HG02840 (cell line): ENCODE data around the gene NFATC2.

Experiments used
- ATAC-seq: cut with Tn5 transposase; IDR thresholded peaks from one replicate; pipeline ENCODE4 v1.9.1; 2021; ENCODE audit warnings: mild to moderate bottlenecking, moderate library complexity, moderate number of reproducible peaks; ENCODE audit not compliant: unreplicated experiment, low FRiP score

The NFATC2 gene

DNA sequence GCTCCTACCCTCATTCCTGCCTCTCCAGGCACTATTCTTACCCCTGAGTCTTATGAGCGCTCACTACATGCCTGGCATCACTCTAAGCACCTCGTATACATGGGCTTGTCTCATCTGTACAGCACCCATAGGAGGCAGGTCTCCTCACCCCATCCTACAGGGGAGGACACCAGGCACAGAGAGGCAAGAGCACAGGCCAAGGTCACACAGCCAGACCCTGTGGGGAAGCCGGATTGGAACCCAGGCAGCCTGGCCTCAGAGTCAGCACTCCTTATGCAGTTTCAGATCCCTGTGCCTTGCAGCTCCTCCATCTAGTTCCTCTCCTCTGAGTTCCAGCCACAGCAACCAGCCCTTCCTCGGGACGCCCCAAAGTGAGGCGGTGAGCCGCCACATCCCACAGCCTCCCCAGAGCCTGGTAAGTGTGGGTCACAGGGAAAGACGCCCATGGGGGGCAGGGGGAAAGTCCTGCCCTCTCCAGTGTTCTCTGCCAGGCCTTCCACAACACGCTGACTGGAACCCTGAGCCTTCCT, 103.3 kb downstream of the NFATC2 start:
- no peak for ATAC-seq

DNA sequence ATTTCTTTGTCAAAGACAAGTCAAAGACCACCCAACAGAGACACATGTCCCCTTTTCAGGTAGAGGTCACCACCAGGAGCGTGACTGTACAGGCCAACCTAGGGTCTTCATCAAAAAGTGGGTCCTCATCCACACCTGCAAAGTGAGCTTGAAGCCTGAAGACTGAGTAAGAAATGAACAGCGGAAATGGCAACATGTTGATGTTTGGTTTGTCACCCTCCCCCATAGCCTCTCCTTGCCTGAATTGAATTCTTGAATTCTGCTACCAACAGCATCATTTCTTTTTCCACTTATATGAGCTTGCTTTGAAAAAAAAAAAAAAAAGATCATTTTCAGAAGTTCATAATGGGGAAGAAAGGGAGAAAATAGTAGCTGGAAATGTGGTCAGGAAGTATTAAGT, 104.4 kb downstream of the NFATC2 start:
- ATAC-seq, result no peak

DNA sequence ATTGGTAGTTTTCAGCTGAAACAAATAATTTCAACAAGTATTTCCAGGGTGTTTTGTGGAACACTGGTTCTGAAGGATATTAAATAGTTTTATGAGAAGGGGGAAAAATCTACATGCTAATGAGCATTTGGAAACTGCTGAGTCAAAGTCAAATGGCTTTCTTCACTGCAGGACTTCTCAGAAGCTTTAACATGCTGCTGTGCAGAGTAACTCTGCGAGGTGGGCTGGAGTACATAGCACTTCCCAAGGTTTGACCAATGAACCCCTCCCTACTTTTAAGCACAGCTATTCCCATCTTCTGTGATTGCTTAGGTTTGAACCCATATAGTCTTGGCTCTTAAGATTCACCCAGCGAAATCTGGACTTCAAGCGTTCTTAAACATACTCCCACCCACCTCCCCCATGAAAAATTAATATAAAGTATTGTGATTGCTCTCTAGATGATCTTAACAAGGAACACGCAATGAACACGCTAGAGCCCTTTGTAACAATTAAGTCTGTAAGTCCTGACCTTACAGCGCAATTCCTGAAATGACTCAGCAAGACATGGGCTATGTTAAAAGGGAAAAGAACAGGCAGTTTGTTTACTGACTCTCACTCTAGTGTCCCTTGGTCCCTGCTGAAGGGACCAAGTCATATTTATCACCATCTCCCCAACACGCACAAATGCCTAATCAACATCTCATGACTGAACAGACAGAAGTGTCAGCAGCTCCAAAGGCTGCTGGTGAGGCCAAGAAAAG, 105.2 kb downstream of the NFATC2 start:
- ATAC-seq, result no peak

DNA sequence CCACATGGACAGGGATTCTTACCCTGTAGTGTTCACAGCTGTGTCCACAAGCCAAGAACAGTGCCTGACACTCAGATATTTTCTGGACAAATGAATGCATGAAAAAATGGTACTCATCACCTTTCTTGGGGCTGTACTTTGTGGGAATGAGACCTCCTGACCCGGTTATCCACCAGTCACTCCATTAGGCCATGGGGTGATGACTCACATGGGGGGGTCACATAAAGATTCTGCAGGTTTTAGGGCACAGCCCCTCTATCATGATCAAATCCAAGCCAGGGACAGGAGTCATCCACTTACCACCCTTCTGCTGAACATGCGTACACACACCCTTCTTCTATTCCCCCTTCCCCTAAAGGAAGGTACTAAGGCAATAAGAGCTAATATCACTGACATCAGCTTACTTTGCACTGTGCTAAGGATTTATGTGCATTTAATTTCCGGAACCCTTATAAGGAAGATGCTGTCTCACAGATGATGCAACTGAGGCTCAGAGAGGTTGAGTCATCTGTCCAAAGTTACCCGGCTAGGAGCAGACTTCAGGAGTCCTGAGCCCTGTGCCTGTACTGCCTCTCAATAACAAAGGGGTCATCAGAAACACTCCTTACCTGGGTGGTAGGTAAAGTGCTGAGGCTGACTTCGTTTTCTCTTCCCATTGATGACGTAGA, 107.8 kb downstream of the NFATC2 start:
- ATAC-seq, result no peak

DNA sequence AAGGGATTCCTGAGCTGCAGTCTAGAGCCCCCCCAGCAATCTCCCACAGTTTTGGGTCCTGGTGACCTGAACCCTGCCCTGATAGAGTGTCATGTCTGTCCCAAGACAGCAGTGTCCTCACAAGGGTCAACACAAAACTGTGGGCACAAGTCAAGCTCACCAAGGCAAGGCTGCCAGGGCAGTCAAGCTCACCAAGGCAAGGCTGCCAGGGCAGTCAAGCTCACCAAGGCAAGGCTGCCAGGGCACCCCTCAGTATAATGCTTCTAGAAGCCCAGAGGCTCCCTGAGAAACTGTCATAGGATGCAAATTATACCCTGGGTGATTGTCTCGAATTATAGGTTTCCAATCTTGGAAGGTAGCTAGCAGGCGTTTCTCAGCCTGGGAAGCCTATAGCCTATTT, 108.5 kb downstream of the NFATC2 start:
- no peak for ATAC-seq

DNA sequence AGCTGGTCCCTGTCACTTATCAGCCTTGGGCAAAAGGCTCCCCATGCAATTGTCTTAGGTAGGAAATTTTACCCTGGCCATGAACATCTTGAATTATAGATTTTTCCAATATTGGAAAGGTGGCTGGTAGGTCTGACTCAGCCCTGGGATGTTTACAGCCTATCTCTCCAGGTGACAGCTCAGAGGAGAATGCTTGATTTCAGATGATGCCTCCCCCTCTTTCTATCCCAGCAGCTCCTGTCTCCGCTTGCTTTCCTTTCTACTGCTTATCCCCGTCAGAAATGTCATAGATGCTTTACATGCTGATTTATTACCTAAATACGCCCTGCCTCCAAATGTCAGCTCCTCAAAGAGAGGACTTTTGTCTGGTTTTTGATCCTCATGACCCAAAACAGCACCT, 109.6 kb downstream of the NFATC2 start:
- ATAC-seq, result no peak

DNA sequence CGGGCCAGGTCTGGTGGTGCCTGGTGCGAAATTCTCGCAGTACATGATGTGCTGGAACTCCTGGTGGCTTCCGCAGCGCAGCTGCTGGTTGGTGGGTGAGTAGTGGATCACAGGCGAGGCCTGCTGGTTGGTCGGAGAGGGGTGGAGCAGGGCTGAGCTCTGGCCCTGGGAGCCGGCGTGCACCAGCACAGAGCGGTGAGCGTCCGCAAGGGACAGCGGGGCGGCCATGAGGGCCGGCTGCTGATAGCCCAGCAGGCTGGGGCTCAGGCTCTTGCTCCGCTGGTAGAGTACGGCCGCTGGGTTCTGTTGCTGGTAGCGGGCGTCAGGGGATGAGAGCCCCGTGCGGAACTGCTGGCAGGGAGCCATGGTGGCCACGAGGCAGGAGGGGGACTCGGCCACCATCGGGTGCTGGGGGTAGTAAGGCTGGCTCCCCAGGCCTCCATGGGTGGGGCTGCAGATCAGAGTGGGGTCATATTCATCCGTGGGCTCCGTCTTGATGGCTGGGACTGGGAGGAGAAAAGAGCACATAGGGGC, 110.2 kb downstream of the NFATC2 start:
- no peak for ATAC-seq

DNA sequence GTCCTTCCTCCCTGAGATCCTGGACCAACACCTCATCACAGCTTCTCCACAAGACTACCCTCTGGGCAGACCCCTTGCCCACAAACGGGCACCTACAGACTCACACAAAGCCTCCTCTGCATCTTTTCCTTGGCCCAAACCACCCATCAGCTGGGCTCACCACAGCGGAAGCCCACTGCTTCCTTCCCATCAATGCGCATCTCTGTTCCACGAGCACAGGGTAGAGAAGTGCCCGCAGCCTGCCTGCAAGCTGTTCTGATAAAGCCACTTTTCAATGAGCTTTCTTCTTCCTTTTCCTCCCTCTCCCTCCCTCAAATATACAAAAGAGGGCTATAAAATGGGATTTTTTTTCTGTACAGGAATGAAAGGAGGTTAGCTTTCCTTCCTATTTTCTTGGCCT, 111.2 kb downstream of the NFATC2 start:
- ATAC-seq, result no peak

DNA sequence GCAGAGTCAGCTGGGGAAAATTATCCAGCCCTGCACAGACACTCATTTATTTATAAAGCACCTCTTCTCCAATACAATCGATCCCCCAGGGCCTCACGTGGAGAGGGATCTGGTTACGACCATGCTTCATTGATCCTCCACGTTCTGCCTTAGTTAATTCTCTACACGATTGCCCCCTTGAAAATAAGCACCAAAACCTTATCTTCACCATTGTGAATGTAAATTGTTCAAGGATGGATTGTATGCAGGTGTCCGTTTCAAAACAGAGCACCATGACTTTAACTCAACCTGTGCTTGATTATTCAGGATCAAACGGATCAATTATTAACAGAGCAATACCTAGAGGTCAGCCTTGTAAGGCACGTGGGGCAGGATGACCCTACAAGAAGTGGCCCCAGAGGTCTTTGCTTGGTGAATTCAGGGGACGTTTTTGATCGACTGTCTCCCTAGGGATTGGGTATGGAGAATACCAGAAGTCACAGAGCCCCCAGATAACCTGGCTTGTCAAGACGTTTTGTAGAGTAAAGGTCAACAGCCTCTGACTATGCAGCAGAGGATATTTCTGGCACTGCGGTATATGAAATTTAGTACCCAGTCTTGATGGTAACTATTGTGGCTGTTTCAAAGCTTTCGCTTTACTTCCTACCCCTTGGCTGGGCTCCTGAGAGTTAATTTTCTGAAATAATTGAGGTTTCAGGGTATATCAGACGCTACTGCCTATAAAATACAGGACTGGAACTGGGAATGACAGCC, 112.1 kb downstream of the NFATC2 start:
- no peak for ATAC-seq

DNA sequence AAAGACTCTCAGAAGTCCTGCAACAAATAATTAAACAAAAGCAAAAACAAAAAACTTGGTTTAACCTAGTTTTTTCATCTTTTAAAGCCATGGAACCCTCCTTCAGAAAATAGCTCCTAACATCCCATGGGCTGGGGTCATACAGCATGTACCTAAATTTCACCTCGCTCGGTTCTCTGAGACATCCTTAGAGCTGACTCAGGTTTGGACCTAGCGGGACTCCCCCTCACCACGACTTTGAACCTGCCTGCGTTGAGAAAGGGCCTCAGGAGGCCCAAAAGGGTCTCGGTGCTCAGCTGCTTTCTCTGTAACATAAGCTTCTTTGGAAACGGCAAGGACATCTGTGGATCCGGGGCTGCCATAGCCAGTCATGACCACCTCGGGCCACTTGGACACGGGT, 112.8 kb downstream of the NFATC2 start:
- no peak for ATAC-seq

DNA sequence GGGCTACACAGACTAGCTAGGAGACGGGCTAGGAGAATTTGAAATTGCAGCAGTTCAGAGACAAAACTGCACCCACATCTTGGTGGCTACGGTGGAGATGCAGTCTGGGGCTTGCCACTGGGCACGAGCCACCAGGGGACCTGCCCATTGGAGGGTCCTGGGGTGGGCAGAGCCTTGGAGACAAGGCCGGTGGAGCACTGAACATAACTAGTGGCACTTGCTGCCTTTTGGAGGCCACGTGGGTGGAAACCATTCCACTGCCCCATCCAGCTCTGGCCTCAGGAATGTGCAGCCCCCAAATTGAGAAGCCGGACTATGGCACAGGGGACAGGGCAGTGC, 113.4 kb downstream of the NFATC2 start:
- no peak for ATAC-seq

DNA sequence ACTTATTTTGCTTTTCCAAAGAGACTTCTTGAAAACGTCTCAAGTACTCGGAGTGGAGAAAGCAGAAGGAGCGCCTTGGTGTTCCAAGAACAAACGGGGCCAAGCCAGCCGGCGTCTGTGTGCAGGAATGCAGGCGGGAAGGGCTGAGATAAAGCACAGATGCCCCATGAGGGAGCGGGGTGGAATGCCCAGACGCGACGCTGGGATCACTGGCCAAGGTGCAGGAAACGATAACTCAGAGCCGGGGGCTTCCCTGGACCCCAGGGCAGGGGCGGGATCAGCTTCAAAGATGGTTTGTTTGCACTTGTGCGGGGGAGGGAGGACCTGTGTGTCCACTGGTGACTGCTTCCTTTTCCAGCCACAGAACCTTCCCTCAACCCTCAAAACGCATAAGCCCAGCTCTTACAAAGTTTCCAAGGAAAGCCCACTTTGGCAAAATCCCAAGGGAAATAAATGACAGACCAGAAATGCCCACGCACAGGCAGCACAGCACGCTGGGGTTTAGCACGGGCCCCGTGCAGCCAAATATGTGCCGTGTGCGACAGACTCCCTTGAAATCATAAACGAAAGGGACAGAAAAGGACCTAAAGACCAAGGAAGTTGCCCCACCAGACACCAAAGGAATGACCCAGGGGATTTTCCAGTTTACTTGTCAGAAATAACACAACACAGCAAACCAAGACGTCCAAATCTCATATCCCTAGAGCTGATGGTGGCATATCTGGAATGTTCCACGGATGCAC, 113.9 kb downstream of the NFATC2 start:
- no peak for ATAC-seq

DNA sequence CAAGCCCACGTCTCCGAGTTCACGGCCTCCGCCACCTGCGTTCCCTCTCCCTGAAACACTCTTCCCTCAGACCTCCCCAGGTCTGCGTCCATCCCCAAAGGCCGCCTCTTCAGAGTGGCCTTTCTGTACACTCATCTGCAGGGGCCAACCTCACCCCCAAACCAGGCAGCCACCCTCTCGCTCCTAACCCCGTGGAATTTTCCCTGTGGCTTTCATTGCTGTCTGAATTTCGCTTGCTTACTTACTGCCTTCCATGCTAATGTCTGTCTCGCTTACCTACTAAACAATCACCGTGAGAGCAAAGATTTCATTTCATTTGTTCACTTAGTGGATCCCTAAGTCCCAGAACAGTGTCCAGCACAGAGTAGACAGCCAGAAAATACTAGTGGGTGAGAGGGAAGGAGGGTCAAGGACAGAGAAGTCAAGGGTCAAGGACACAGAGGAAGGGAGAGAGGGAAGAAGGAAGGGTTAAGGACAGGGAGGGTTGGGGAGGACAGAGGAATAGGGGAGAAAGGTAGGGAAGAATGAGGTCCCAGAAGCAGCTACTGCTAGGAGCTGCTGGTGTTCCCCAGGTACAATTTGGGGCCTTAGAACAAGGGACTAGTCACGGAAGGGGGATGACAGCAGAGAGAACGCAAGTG, 114.7 kb downstream of the NFATC2 start:
- no peak for ATAC-seq

DNA sequence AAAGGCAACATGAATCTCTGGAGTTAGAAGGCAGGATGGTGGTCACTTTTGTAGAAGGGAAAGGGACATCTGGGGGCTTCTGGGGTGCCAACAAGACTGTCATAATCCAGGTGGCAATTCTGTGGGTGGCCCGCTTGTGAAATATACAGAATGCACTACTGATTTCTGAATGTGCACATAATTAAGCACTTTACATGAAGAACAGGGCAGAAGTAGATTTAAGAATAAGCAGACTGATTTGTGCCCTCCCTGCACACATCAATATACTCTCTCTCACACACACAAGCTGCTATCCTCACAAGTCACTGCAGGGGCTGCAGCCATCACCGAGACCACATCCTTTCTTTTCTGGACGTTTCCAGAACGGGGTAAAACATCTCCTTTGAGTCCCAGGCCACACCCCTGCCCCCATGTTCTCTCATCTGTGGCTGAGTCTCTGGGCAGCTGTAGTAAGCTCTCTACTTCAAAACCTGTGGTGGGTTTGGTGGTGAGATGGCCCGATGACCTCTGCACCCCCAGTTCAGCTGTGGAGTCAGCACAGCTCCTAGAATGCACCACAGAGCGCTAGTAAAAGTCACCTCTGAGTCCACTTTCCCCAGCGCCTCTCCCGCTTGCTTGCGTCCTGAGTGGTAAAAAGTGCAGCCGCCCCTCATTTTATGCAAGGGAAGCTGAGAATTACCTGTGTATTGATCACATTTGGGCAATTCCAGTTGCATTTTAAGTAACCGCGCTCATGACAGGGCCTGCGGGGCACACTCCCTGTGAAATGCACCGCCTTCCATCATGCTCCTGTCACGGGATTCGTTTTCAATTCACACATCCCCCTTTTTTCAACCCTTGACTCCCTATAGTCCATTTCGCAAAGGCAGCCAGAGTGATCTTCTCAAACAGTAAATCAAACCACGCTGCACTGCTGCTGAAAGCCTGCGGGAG, 115.5 kb downstream of the NFATC2 start:
- no peak for ATAC-seq

DNA sequence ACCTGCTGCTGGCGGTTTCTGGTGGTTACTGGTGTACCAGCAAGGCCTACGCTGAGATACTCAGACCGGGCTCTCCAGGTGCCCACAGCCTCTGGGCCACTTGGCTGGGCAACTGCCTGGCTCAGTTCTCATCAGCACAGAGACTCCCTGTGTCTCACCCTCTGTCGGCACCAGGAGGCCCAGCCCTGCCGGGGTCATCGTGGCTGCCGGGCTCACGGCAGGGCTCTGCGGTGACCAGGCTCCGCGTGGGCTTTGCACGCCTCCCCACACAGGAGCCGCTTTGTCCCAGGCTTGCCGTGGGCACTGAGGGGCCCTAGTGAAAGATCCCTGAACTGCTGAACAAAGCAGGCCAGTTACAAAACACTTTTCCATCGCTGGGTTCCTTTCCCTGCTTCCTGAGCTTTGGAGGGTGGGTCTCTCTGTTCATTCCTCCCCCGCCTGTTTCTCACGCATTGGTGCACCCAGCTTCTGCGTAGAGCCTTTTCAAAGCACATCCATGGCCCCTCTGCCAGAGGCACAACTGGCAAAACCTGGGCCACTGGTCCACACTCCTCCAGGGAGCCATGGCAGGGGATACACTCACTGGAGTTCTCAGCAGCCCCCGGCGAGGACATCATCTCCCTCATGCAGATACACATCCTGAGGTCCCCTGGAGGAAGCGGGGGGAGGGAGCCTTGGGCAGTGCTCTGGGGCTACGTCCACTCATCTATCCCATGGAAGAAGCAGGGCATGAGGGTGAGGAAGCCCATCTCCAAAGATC, 117.0 kb downstream of the NFATC2 start:
- ATAC-seq, result no peak

DNA sequence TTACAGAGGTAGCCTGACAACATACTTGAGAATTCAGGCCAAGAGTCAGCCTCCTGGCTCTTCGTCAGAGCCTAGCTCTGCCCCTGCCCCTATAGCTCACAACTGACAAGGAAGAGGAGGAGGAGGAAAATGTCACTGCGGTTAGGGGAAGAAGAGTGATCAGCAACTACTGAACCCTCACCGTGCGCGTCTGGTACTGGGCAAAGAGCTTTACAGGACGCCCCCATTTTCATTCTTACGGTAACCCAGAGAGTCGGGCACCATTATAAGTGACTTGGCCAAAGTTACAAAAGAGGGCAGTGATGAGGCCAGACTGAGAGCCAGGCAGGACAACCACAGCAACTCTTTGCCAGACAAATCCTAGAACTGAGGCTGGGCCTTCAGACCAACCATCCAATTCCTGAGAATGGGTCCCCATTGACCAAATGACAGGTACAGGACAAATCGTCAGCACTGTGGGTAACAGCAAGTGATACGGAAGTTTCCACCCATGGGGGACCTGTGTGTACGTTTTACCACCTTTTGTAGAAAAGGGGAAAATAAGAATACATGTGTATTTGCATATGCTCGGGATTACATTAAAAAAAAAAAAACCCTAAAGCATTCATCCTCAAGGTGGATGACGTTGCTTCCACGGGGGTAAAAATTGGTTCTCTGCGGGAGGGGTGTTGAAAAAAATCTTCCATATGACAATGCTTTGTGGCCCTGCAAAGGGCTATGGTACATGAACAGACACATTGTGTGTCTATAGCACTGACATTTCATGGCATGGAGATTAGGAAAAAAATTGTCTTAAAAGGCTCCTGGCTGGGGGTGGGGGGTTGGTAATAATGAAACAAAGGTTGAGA, 118.0 kb downstream of the NFATC2 start:
- ATAC-seq, result no peak

DNA sequence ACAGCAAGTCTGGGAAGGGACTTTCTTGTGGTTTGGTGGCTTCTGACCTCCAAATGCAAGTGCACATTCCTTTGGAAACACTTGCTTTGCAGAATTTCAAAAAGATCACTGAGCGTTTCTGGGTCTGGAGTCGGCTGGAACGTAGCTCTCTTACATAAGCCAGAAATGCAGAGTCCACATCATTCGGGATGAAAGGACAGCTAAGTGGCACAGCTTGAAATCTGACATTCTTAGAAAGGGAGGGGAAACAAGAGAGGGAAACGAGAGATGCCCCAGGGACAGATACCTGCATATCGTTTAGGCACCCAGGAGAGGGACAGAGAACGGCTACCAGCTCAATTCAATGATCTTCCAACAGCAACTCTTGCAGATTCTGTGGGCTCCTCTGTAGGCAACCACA, 118.7 kb downstream of the NFATC2 start:
- no peak for ATAC-seq
